ENCODE measurements around the gene RRAGD.

Gene RRAGD

GRCh38 chr6:89317067-89317466 lies 95.0 kb downstream of the RRAGD start:
- DNase-seq (ENCODE audit: low spot score) = no peak
- no peak for TF ChIP-seq CTCF (IDR thresholded peaks at IDR 0.05; ENCODE audit: extremely low read depth, missing control alignments)

- no peak for TF ChIP-seq CTCF (IDR thresholded peaks at IDR 0.05; ENCODE audit: extremely low read depth, missing control alignments)
Observed at GRCh38 chr6:89315249-89315885, 96.7 kb downstream of the RRAGD start, which contains the start of gene GABRR2. Gene GABRR2, minus strand, starts transcription at chr6:89315299. Its CDS starts 134 bp downstream, at chr6:89315165.

GRCh38 chr6:89314692-89315091 lies 97.4 kb downstream of the RRAGD start:
- TF ChIP-seq CTCF (IDR thresholded peaks at IDR 0.05; ENCODE audit: extremely low read depth, missing control alignments) = no peak
- no peak for DNase-seq (ENCODE audit: low spot score)

More at GRCh38 chr6:89315249-89315885, 96.7 kb downstream of the RRAGD start, which contains the start of gene GABRR2:
- no peak for DNase-seq (ENCODE audit: low spot score)
